MV-4-11 (cell line): ENCODE measurements around the gene TMEM231.
"Not testable (repeated sequence)": the region's sequence is repeated elsewhere in the genome, so short reads cannot be mapped to it uniquely, and the experiment has no call there.

ENCODE experiments used
- DNase-seq: peaks from one replicate; lab custom pipeline; 2025; lab: John Stamatoyannopoulos, UW

TMEM231 gene

DNA sequence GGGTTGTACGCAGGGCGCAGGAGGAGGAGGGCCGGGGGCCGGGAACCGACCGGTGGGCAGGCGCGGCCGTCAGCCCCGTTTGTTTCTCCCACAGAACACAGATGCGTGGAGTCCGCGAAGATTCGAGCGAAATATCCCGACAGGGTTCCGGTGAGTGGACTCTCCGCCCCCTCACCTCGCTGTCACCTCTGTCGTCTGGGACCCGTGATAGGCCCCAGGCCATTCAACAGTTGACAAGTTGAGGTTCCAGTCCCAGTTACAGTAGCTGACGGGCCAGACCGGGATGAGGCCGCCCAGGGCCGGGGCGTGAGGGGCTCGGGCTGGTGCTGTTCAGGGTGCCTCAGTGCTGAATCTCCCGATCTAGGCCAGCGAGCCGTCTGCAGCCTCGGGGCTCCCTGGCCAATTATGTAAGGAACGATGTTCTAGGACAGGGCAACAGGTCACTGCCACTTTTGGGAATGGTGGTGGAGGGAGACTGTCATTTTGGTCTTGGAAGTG is 10.8 kb upstream of the TMEM231 start:
- DNase-seq: no peak

DNA sequence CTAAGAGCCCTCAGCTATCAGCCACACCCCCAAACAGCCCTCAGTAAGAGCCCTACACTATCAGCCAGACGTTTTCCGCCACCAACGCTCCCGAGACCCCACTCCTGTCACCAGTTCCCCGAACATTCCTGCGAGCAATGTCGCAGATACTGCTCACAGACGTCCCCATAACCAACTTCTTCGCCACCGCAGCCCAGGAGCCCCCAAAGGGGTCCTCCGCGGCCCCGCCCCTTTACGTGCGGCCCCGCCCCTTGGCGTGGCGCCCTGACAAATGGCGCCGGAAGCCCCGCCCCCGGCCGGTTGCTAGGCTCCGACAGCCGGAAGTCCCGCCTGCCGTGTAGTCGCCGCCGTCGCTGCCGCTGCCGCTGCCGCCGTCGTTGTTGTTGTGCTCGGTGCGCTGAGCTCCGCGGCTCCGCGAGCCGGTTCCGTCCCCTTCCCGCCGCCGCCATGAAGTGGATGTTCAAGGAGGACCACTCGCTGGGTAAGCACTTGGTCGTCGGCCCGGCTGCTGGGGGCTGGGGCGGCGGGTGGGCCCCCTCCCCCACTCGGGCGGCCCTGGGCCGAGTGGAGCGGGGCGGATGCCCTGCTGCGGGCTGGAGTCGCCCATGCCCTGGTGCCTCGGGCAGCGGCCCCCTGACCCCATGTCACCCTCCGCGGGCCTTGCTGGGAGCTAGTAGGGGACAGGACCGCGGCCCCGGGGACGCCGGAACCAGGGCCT is 10.1 kb upstream of the TMEM231 start, which contains the start of gene GABARAPL2:
Gene GABARAPL2, plus strand, starts transcription at position 340 of the 718 bp plus-strand sequence. Its CDS starts 108 bp downstream, at position 448.
- DNase-seq: peak; percentile 79

DNA sequence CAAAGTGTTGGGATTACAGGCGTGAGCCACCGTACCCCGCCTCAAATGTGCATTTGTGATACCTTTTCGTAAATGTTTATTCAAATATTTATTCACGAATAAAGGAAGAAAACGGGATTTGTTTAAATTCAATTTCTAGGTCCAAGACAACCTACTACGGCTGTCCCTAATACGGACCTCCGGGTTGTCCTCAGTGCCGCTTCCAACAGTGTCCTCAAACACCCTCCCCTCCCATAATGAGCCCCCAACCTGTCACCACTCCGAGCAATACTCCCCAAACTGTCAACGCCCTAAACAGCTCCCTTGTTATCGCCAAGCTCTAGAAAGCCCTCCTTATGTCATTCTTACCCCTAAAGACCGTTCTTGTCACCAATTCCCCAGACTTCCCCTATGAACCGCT is 9.6 kb upstream of the TMEM231 start:
- no peak for DNase-seq

DNA sequence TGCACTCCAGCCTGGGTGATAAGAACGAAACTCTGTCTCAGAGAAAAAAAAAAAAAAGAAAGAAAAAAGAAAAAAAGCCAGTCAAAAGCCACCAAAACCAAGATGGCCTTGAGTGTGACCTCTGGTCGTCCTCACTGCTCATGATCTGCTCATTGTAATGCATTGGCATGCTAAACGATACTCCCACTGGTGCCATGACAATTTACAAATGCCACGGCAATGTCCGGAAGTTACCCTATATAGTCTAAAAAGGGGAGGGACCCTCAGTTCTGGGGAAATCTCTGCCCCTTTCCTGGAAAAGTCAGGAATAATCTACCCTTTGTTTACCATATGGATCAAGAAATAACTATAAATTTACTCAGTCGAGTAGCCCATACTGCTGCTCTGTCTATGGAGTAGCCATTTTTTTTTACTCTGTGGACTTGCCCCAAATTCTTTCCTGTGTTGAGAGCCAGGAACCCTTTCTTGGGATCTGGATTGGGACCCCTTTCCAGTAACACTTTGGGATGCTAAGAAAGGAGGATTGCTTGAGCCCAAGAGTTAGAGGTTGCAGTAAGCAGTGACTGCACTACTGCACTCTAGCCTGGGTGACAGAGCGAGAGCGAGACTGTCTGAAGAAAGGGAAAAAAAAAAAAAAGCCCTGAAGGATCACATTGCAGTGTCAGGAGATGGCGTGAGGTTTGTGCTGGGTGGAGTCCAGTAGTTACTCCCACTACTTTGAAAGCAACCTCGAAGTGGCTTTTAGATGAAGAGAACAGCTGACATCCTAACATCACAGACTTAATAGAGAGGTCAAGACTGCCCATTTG is 3.7 kb upstream of the TMEM231 start:
- no peak for DNase-seq

DNA sequence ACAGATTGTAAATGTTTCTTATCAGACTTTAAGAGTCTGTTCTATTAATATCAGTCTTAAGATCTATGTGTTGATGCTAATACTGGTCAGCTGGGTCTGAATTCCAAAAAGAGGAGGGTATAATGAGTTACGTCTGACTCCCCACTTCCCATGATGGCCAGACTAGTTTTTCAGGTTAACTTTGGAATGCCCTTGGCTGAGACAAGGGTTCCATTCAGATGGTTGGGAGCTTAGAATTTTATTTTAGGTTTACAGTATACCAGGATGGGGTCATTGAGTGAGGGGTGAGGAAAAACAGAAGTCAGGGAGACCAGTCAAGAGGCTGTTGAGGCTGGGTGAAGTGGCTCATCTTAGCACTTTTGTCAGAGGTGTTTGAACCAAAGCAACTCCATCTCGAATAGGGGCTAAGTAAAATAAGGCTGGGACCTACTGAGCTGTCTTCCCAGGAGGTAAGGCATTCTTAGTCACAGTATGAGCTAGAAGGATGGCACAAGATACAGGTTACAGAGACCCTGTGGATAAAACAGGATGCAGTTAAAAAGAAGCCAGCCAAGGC is 2.9 kb upstream of the TMEM231 start:
- no peak for DNase-seq

DNA sequence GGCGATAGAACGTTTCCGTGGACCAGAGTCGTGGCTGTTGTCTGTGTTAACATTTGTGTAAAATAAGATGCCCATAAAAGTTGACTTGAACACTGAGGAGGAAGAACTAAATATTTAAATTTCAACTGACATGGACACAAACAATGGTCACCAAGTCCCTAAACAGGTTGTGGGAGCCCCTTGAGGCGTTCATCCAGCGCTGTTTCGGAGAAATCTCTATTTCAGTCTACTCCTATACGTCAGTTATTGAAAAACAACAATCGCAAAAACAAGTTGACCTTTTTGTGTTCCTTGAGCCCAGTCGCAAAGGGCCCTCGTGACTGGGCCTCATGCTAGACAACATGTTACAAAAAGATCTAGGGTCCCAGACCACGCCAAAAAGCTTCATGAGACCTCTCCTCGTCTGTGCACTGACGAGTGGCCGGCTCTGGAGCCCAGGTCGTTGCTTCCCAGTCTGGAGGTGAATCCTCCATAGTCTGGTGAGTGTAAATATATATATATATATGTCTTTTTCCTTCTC is 439 bp upstream of the TMEM231 start:
- no peak for DNase-seq

DNA sequence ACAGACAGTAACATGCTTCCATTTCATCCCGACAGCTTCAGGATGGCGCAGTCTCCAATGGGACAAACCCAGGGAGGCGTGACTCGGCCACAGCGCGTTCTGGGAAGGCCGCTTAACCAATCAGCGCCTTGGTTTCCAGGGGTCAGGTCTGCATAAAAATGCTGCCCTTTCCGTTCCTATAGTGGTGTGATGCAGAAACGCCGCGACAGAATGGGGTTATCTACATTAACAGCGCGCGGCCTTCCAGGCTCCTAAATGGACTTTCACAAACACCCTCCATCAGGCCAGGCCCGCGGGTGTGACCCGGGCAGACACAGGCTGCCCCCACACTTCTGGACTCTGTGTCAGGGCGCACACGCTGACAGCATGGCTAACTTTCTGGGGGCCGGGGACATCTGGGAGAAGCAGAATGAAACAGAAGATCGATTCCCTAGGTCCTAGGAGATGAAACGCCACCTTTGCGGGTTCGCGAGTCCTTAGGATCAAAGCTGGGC is 792 bp downstream of the TMEM231 start:
- DNase-seq: no peak

DNA sequence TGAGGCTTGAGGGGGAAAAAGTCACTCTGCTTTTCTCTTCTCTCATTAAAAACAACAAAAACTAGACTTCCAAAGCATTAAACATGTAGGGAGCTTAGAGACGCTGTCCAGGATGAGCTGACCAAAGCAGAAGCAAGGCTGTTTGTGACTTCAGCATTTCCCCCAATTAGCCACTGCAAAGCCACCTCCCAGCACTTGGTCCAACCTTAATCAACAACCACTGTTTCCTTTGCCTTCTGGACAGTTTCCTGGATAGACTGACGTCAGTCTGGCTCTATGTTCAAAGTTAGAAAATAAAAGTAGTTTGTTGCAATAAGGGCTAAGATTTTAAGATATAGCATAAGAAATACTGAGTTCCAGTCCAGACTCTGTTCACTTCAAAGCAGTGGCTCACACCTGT is 3.1 kb downstream of the TMEM231 start:
- DNase-seq: no peak

DNA sequence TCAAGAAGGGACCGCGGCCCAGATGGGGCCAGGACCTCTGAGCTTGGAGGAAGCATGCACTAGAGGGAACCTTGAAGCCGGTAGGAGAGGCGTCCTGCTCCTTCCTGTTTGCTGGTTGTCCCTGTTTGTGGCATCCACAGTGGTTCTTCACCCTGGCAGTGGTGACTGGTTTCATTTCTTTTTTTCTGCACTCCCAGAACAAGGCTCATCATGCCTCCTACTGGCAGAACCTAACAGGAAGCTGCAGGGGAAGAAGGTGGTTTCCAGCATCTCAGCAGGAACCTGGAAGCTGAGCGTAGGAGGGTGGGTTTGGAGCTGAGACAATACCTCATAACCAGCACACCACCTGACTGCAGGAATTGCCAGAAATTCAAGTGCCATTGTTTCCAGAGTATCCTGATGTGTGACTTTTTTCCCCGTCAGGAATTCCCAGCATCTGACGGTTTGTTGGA is 5.8 kb downstream of the TMEM231 start:
- DNase-seq: peak; percentile 96

DNA sequence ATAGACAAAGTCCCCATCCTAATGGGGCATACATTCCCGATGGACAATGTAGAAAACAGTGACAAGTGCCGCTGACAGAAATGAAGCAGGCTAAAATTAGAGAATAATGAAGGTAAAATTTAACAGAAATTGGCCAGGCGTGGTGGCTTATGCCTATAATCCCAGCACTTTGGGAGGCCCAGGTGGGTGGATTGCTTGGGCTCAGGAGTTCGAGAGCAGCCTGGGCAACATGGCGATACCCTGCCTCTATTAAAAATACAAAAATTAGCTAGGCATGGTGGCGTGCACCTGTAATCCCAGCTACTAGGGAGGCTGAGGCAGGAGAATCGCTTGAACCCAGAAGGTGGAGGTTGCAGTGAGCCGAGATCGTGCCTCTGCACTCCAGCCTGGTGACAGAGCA is 7.6 kb downstream of the TMEM231 start:
- not testable (repeated sequence) for DNase-seq

DNA sequence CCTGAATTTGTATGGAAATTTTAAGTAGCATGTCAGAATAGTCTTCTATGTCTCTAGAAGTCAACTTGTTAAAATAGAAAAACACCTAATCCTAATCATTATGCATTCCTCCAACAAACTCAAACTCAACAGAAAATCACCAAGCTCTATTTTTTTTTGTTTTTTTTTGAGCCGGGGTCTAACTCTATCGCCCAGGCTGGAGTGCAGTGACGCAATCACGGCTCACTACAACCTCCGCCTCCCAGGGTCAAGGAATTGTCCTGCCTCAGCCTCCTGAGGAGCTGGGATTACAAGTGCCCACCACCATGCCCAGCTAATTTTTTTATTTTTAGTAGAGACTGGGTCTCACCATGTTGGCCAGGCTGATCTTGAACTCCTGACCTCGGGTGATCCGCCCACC is 9.8 kb downstream of the TMEM231 start:
- DNase-seq: no peak

DNA sequence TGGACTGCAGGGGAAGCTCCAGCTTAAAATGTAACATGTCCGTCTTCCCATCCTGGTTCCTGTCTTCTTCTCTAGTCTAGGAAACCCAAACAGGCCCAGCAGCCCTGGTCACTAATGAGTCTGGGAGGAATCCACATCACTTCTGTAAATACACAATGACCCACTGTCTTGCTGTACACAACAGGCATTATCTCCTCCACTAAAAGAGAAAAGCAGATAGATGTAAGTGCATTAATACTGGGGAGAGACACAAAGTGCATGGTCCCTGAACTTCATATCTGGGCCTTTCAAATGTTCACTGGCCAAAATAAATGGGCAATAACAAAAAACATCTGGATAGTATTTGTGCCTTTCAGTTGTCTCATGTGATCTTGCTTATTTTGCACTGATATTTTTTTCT is 10.2 kb downstream of the TMEM231 start:
- DNase-seq: not testable (repeated sequence)

DNA sequence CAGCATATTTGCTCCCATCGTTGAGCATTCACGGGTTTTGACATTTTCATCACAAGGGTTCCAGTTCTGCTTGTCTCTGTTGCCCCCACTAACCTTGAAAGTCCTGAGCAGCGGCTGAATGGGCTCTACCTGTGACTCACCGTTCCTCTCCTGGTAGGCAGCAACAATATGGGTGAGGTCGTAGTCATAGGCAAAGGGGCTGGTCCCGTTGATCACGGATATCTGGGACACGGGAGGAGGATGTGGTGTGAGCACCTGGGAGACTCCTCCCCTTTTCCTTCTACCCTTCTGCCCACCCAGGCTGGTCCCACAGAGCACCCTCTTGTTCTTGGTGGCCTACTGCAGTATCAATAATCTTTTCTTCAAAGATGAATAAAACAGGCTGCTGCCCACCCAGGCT is 13.6 kb downstream of the TMEM231 start:
- DNase-seq: not testable (repeated sequence)

DNA sequence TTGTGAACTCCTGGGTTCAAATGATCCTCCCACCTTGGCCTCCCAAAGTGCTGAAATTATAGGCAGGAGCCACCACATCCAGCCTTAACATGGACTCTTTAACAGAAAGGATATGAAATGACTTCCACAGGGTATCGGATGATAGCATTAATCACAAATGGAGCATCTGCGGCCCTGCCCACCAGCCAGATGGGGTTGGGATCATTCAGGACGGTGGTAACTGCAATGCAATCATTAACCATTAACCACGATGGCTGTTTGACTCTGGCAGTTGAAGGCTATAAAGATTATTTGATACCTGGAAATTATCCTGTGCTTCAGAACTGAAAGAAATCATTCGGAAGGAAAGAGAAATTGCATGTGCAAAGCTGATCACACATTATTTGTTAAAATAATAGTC is 14.8 kb downstream of the TMEM231 start:
- DNase-seq: no peak

DNA sequence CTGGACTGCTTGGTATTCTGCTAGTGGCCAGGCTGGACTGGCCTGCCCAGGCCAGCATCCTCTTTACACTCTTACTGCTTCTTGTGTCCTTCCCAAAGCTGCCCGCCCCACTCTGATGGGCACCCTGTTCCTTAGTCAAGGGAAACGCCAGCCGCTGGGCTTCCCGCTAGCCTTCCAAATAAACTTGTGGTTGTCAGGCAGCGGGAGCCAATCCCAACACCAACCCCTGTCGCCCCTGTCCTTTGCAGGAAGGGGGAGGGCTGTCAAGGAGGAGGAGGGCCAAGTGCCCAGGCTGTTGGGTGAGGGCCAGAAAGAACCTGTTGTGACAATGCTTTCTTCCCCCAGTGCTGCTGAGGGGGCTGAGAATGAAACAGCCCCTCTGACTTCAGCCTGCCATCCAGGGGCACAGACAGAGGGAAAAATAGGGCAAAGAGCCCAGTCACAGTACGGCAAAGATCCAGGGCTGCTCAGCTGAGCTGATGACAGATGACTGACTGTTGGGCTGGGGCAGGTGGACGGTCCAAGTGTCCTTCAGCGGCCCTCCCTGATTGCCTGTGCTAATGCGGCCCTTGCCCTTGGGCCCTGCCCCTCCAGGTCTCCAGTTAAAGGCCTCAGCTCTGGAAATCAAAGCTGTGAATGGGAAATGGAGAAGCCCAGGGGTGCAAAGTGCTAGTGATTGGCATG is 17.0 kb downstream of the TMEM231 start:
- not testable (repeated sequence) for DNase-seq

DNA sequence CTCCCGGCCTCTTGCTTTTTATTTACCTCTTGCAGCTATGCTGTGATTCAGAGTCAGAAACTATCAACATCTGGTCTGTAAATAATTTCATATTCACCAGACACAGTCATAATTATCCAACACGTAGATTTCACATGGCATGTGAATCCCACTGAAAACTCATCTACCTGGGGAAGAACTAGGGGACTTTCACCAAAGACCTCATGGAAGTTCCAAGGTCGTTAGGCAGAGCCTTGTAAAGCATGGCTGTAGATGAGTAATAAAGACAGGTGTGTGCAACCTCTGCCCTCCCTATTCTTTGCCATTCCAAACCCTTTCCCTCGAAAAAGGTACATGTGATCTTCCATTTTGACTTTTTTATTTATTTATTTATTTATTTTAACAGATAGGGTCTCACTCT is 18.3 kb downstream of the TMEM231 start:
- DNase-seq: no peak

DNA sequence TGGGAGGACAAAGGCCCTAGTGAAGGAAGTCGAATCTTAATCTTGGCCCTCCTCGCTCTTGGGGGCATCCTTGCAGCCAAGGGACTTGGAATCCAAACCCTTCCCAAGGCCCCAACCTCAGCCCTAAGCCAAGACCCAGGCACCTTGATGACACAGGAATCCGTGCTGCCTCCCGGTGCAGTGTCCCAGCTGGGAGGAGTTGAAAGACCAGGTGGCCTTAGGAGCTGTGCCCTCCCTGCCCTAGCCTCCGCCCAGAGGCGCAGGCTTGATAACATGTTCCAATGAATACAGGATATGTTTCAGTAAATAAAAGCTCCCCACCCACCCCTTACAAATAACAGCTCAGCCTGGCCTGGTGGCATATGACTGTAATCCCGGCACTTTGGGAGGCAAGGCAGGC is 20.2 kb downstream of the TMEM231 start, which contains the start of gene CHST5:
Gene CHST5, minus strand, starts transcription at position 208 of the 400 bp plus-strand sequence. CDS start 5,724 bp downstream, outside the sequence.
- DNase-seq: no peak

DNA sequence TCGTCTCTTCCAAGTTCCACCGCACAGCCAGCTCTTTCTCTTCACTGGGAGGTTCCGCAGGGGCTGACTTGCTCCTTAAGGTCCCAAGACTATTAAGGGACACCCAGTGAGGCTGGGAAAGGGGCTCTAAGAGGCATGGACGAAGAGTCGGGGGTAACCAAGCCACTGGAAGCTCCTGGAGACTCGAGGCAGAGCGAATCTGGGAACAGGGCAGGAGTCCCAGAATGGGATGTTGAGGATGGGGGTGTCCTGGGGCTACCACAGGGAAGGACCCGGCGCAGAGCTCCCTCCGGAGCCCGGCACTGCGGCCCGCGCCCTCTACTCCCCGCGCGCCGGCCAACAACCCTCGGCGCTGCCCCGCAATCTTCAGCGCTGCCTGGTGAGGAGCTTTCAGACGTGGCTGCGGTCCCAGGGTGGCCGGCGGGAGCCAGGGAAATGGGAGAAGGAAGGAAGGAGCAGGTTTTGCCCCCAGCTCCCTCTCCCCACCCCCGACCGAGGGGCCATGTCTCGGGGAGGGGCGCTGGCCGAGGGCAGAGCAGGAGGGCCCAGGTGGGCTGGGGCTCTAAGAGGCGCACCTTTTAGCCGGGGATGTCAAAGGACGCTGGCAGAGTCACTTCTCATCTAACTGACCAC is 20.7 kb downstream of the TMEM231 start:
- no peak for DNase-seq

DNA sequence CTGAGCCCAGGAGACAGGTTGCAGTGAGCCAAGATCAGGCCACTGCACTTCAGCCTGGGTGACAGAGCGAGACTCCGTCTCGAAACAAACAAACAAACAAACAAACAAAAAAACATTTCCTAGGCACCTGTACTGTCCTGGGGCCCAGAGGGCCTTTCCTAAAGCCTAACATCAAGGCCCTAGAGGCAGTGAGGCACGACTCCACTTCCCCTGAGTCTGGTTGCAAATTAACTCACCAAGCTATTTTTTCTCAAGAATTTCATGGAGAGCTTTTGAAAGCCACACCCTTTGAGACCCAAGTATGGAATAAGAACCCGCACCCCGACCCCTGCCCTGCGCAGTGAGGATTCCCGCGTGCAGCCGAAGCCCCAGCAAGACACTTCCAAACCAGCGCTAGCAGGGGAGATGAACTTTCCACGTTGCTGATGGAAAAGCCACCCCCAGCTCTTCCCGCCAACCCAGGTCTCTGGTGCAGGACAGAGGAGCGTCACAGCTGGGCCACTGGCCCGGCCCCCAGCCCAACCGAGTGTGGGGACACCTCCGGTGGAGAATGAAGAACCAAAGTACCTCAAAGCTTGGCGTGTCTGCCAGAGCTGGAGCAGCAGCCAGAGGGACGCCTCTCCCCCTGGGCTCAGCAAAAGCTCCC is 21.4 kb downstream of the TMEM231 start:
- DNase-seq: no peak

DNA sequence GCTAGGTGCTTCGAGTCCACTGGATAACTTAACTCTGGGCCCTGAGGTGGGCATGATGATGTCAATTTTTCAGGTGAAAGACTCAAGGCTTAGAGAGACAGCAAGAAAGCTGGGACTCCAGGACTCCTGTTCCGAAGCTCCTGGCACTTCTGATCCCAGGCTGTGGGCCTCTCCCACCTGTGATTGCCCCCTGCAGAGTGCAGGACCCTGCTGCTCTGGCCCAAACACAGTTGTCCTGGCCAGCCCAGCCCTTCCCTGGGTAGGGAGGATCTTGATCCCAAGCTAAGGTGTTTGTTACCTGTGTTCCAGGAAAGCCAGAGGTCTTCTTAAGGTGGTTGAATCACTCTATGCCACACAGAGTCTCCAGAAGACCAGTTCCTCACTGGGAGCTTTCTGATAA is 23.3 kb downstream of the TMEM231 start:
- DNase-seq: no peak
